ENCODE data around the gene JUND. TPM values are rescaled to one million over a fixed set of nuclear protein-coding genes. Genes with fewer than 3 reads are reported as not detected.
A peak's percentile ranks its signal among the peaks of the same experiment; 100 is the strongest.

JUND gene
- total and polyA plus RNA-seq, 4 donors, result 161 to 290 (median 207) TPM

GRCh38 chr19:18282021-18282787, 782 bp upstream of the JUND start:
- Histone ChIP-seq H3K27ac (ENCODE audit: low read depth in 1 of 2, low read length in 1 of 2) (peak overlapping the region; percentile 93 to 94), H3K4me3 (no peak overlapping the region), H3K9ac (ENCODE audit: insufficient read depth in 1 of 2, low read length in 2 of 2) (peak overlapping the region; percentile 94 to 99), H3K9me3 (ENCODE audit: control insufficient read depth in 4 of 4, insufficient read depth in 3 of 4, low read length in 3 of 4) (peaks cover 0 to 2% (median 0%) of the 10 kb centered on the region in 4 donors), H3K36me3 (ENCODE audit: control insufficient read depth in 4 of 4, insufficient read depth in 4 of 4, low read length in 4 of 4) (peaks cover 0 to 15% (median 13%) of the 10 kb centered on the region in 4 donors), H3K4me1 (ENCODE audit: control insufficient read depth in 5 of 5, insufficient read depth in 5 of 5, low read length in 5 of 5) (peaks cover 0 to 19% (median 11%) of the 10 kb centered on the region in 5 donors), H3K27me3 (ENCODE audit: control insufficient read depth in 3 of 3, insufficient read depth in 3 of 3, low read length in 2 of 3) (no peaks in the 10 kb centered on the region)
- no peak for ATAC-seq (ENCODE audit: insufficient read depth, low FRiP score)
- WGBS, 2 donors, result 1 to 3% methylated on average over 25 to 27 of the region's 27 CpGs
- peak; percentile 96 to 98 (median 96) for DNase-seq
- TF ChIP-seq CTCF (IDR thresholded peaks at IDR 0.05; ENCODE audit: control extremely low read depth, extremely low read depth), result no peak

- H3K4me1 ChIP-seq (ENCODE audit: control insufficient read depth in 5 of 5, insufficient read depth in 5 of 5, low read length in 5 of 5), result peaks cover 0 to 21% (median 11%) of the 10 kb centered on the region in 5 donors
- TF ChIP-seq CTCF (IDR thresholded peaks at IDR 0.05; ENCODE audit: control extremely low read depth, extremely low read depth), result no peak
- H3K4me3 ChIP-seq, result peak overlapping the region; percentile 82
- H3K9ac ChIP-seq (ENCODE audit: insufficient read depth in 1 of 2, low read length in 2 of 2), result peak overlapping the region; percentile 98 to 100
- no peaks in the 10 kb centered on the region for H3K27me3 ChIP-seq (ENCODE audit: control insufficient read depth in 3 of 3, insufficient read depth in 3 of 3, low read length in 2 of 3)
- WGBS, 2 donors, result 0 to 1% methylated on average over 66 to 111 of the region's 111 CpGs
- peaks cover 0 to 2% (median 0%) of the 10 kb centered on the region in 4 donors for H3K9me3 ChIP-seq (ENCODE audit: control insufficient read depth in 4 of 4, insufficient read depth in 3 of 4, low read length in 3 of 4)
- peaks cover 0 to 18% (median 15%) of the 10 kb centered on the region in 4 donors for H3K36me3 ChIP-seq (ENCODE audit: control insufficient read depth in 4 of 4, insufficient read depth in 4 of 4, low read length in 4 of 4)
- ATAC-seq (ENCODE audit: insufficient read depth, low FRiP score), result peak; percentile 24
- peak overlapping the region; percentile 99 to 100 for H3K27ac ChIP-seq (ENCODE audit: low read depth in 1 of 2, low read length in 1 of 2)
- DNase-seq, result peak; percentile 89 to 90 (median 89)
Observed at GRCh38 chr19:18280247-18281081, 958 bp downstream of the JUND start.

GRCh38 chr19:18279516-18280246, 1.7 kb downstream of the JUND start:
- peak overlapping the region; percentile 82 for H3K4me3 ChIP-seq
- WGBS, 2 donors, result 1% methylated on average over 51 to 55 of the region's 55 CpGs
- H3K27ac ChIP-seq (ENCODE audit: low read depth in 1 of 2, low read length in 1 of 2), result peak overlapping the region; percentile 99 to 100
- H3K27me3 ChIP-seq (ENCODE audit: control insufficient read depth in 3 of 3, insufficient read depth in 3 of 3, low read length in 2 of 3), result no peaks in the 10 kb centered on the region
- peak overlapping the region; percentile 100 for H3K9ac ChIP-seq (ENCODE audit: insufficient read depth in 1 of 2, low read length in 2 of 2)
- peak; percentile 97 to 99 (median 98) for DNase-seq
- peaks cover 0 to 2% (median 0%) of the 10 kb centered on the region in 4 donors for H3K9me3 ChIP-seq (ENCODE audit: control insufficient read depth in 4 of 4, insufficient read depth in 3 of 4, low read length in 3 of 4)
- TF ChIP-seq CTCF (IDR thresholded peaks at IDR 0.05; ENCODE audit: control extremely low read depth, extremely low read depth), result peak; percentile 55
- peak; percentile 56 for ATAC-seq (ENCODE audit: insufficient read depth, low FRiP score)
- H3K36me3 ChIP-seq (ENCODE audit: control insufficient read depth in 4 of 4, insufficient read depth in 4 of 4, low read length in 4 of 4), result peaks cover 0 to 18% (median 15%) of the 10 kb centered on the region in 4 donors
- H3K4me1 ChIP-seq (ENCODE audit: control insufficient read depth in 5 of 5, insufficient read depth in 5 of 5, low read length in 5 of 5), result peaks cover under 1 to 26% (median 15%) of the 10 kb centered on the region in 5 donors
